Measurements from ENCODE around the gene PHKG2. TPM values are rescaled to one million over a fixed set of nuclear protein-coding genes. Genes with fewer than 3 reads are reported as not detected.
"Not testable (repeated sequence)": the region's sequence is repeated elsewhere in the genome, so short reads cannot be mapped to it uniquely, and the experiment has no call there.

The PHKG2 gene
- 32.7 TPM for polyA plus RNA-seq (2013, experiment 1 of 2)
- 27.0 TPM for polyA plus RNA-seq (2013, experiment 2 of 2)

GRCh38 chr16:30747799-30748633 is at the start of gene PHKG2:
Gene PHKG2 (plus strand): TSS chr16:30748425. CDS start chr16:30748821, 396 bp downstream.
- Histone ChIP-seq H3K9me3 (ENCODE audit: control insufficient read depth, low read length) (no peaks in the 10 kb centered on the region), H3K4me1 (ENCODE audit: control insufficient read depth, insufficient read depth, low read length, poor library complexity, severe bottlenecking) (peaks cover 12% of the 10 kb centered on the region), H3K27ac (ENCODE audit: low read depth, low read length, severe bottlenecking) (peak within 1 kb of the TSS; percentile 78), H3K4me3 (ENCODE audit: extremely low read depth, insufficient read depth, low read length, poor library complexity, severe bottlenecking) (peak within 1 kb of the TSS; percentile 59), H3K36me3 (ENCODE audit: control insufficient read depth, insufficient read depth, low read length) (peaks cover 59% of the 10 kb centered on the region)
- 10 to 13% methylated on average over 34 to 54 of the region's 60 CpGs for WGBS, 2 experiments (ENCODE audit: insufficient coverage in 2 of 2)

GRCh38 chr16:30698816-30699614 is 49.2 kb upstream of the PHKG2 start, which contains the start of gene SRCAP:
Gene SRCAP (plus strand): TSS chr16:30699171. CDS start chr16:30700825, 1,654 bp downstream.
- WGBS, 2 experiments (ENCODE audit: insufficient coverage in 2 of 2) = 1% methylated on average over 24 to 41 of the region's 57 CpGs
- H3K36me3 ChIP-seq (ENCODE audit: control insufficient read depth, insufficient read depth, low read length) = peaks cover 28% of the 10 kb centered on the region
- H3K4me1 ChIP-seq (ENCODE audit: control insufficient read depth, insufficient read depth, low read length, poor library complexity, severe bottlenecking) = peaks cover 23% of the 10 kb centered on the region
- no peaks in the 10 kb centered on the region for H3K9me3 ChIP-seq (ENCODE audit: control insufficient read depth, low read length)
- peak within 1 kb of the TSS; percentile 94 for H3K4me3 ChIP-seq (ENCODE audit: extremely low read depth, insufficient read depth, low read length, poor library complexity, severe bottlenecking)
- H3K27ac ChIP-seq (ENCODE audit: low read depth, low read length, severe bottlenecking) = peak within 1 kb of the TSS; percentile 100

DNA sequence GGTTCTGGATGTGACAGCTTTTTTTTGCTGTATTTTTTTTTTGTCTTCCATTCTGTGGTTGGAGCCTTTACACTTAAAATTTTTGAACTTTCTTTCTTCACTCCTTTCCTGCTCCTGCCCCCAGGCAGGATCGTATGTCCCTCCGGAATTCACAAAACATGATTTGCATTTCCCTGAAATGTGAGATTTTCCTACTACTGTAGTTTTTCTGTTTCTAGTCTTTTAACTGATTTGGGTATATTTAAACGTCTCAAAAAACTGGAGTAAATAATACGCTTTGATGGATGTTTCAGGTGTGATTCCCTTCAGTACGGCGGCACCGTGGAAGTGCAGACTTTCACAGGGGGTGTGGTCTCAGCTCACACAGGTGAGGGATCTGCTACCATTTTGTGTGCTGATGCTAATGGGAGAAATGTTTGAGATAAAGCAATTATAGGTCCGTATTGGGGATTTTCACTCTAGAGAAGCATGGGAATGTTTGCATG is 48.6 kb upstream of the PHKG2 start:
- WGBS, 2 experiments (ENCODE audit: insufficient coverage in 2 of 2) = 68 to 72% methylated on average over 6 of the region's 8 CpGs
- Histone ChIP-seq H3K27ac (ENCODE audit: low read depth, low read length, severe bottlenecking) (peak overlapping the region; percentile 100), H3K4me3 (ENCODE audit: extremely low read depth, insufficient read depth, low read length, poor library complexity, severe bottlenecking) (peak overlapping the region; percentile 94), H3K36me3 (ENCODE audit: control insufficient read depth, insufficient read depth, low read length) (peaks cover 34% of the 10 kb centered on the region), H3K4me1 (ENCODE audit: control insufficient read depth, insufficient read depth, low read length, poor library complexity, severe bottlenecking) (peaks cover 23% of the 10 kb centered on the region), H3K9me3 (ENCODE audit: control insufficient read depth, low read length) (no peaks in the 10 kb centered on the region)

GRCh38 chr16:30700491-30700890 is 47.7 kb upstream of the PHKG2 start:
- peaks cover 43% of the 10 kb centered on the region for H3K36me3 ChIP-seq (ENCODE audit: control insufficient read depth, insufficient read depth, low read length)
- WGBS, 2 experiments (ENCODE audit: insufficient coverage in 2 of 2) = 63% methylated on average over 8 to 9 of the region's 9 CpGs
- peak overlapping the region; percentile 80 for H3K27ac ChIP-seq (ENCODE audit: low read depth, low read length, severe bottlenecking)
- H3K4me1 ChIP-seq (ENCODE audit: control insufficient read depth, insufficient read depth, low read length, poor library complexity, severe bottlenecking) = peaks cover 20% of the 10 kb centered on the region
- no peaks in the 10 kb centered on the region for H3K9me3 ChIP-seq (ENCODE audit: control insufficient read depth, low read length)
- H3K4me3 ChIP-seq (ENCODE audit: extremely low read depth, insufficient read depth, low read length, poor library complexity, severe bottlenecking) = peak overlapping the region; percentile 94

DNA sequence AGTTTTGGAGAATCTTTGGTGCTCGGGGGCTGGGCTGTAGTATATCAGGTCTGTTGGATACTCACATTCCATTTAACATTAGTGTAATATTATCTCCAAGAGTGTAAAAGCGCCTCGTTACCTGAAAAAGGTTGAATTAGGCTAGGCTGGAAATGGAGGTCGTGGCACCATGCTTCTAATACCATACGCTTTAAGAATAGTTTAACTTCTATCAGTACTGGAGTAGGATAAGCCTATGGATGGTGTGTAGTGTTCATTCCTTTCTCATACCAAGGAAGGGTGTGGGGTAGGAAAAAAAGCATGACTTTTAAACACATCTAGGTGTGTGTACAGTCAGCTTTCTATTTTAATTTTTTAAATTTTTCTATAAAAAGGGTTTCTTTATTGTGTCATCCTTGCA is 47.3 kb upstream of the PHKG2 start:
- H3K27ac ChIP-seq (ENCODE audit: low read depth, low read length, severe bottlenecking) = peak overlapping the region; percentile 80
- no peaks in the 10 kb centered on the region for H3K9me3 ChIP-seq (ENCODE audit: control insufficient read depth, low read length)
- no CpG with 5 or more reads among the region's 5 CpGs for WGBS, 2 experiments (ENCODE audit: insufficient coverage in 2 of 2)
- H3K4me3 ChIP-seq (ENCODE audit: extremely low read depth, insufficient read depth, low read length, poor library complexity, severe bottlenecking) = peak overlapping the region; percentile 14
- H3K4me1 ChIP-seq (ENCODE audit: control insufficient read depth, insufficient read depth, low read length, poor library complexity, severe bottlenecking) = peaks cover 20% of the 10 kb centered on the region
- H3K36me3 ChIP-seq (ENCODE audit: control insufficient read depth, insufficient read depth, low read length) = peaks cover 47% of the 10 kb centered on the region

DNA sequence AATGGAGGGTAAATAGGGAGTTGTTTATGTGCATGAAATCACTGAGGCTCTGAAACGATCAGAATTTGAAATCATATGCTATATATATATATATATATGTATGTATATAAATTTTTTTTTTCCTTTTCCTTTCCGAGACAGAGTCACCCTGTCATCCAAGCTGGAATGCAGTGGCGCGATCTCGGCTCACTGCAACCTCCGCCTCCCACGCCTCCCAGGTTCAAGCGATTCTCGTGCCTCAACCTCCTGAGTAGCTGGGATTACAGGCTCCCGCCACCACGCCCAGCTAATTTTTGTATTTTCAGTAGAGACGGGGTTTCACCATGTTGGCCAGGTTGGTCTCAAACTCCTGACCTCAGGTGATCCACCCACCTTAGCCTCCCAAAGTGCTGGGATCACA is 45.2 kb upstream of the PHKG2 start:
- H3K4me3 ChIP-seq (ENCODE audit: extremely low read depth, insufficient read depth, low read length, poor library complexity, severe bottlenecking); H3K9me3 ChIP-seq (ENCODE audit: control insufficient read depth, low read length); H3K27ac ChIP-seq (ENCODE audit: low read depth, low read length, severe bottlenecking): not testable (repeated sequence)
- H3K36me3 ChIP-seq (ENCODE audit: control insufficient read depth, insufficient read depth, low read length) = peaks cover 68% of the 10 kb centered on the region
- WGBS, 2 experiments (ENCODE audit: insufficient coverage in 2 of 2) = 96 to 98% methylated on average over 9 to 11 of the region's 12 CpGs
- H3K4me1 ChIP-seq (ENCODE audit: control insufficient read depth, insufficient read depth, low read length, poor library complexity, severe bottlenecking) = peaks cover 20% of the 10 kb centered on the region

DNA sequence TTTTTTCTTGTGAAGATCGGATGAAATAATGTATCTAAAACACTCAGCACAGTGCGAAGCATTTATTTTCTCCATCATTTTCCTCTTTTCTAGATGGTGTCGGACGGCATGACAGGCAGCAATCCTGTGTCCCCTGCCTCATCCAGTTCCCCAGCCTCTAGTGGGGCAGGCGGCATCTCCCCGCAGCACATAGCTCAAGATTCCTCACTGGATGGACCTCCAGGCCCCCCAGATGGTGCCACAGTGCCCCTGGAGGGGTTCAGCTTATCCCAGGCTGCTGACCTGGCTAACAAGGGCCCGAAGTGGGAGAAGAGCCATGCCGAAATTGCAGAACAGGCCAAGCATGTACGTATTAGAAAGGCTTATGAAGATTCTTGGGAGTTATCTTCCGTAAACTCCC is 44.3 kb upstream of the PHKG2 start:
- no peak overlapping the region for H3K4me3 ChIP-seq (ENCODE audit: extremely low read depth, insufficient read depth, low read length, poor library complexity, severe bottlenecking)
- peaks cover 77% of the 10 kb centered on the region for H3K36me3 ChIP-seq (ENCODE audit: control insufficient read depth, insufficient read depth, low read length)
- no peak overlapping the region for H3K27ac ChIP-seq (ENCODE audit: low read depth, low read length, severe bottlenecking)
- WGBS, 2 experiments (ENCODE audit: insufficient coverage in 2 of 2) = 86 to 97% methylated on average over 7 to 9 of the region's 10 CpGs
- no peaks in the 10 kb centered on the region for H3K9me3 ChIP-seq (ENCODE audit: control insufficient read depth, low read length)
- H3K4me1 ChIP-seq (ENCODE audit: control insufficient read depth, insufficient read depth, low read length, poor library complexity, severe bottlenecking) = peaks cover 20% of the 10 kb centered on the region

GRCh38 chr16:30706046-30706445 is 42.2 kb upstream of the PHKG2 start:
- Histone ChIP-seq H3K4me1 (ENCODE audit: control insufficient read depth, insufficient read depth, low read length, poor library complexity, severe bottlenecking) (peaks cover 7% of the 10 kb centered on the region), H3K36me3 (ENCODE audit: control insufficient read depth, insufficient read depth, low read length) (peaks cover 96% of the 10 kb centered on the region), H3K4me3 (ENCODE audit: extremely low read depth, insufficient read depth, low read length, poor library complexity, severe bottlenecking) (no peak overlapping the region), H3K9me3 (ENCODE audit: control insufficient read depth, low read length) (no peaks in the 10 kb centered on the region), H3K27ac (ENCODE audit: low read depth, low read length, severe bottlenecking) (no peak overlapping the region)
- WGBS, 2 experiments (ENCODE audit: insufficient coverage in 2 of 2) = 95% methylated on average over 4 to 6 of the region's 6 CpGs

GRCh38 chr16:30710971-30711370 is 37.3 kb upstream of the PHKG2 start:
- H3K36me3 ChIP-seq (ENCODE audit: control insufficient read depth, insufficient read depth, low read length) = peaks cover 99% of the 10 kb centered on the region
- WGBS, 2 experiments (ENCODE audit: insufficient coverage in 2 of 2) = 100% methylated on average over 1 of the region's 4 CpGs
- no peak overlapping the region for H3K27ac ChIP-seq (ENCODE audit: low read depth, low read length, severe bottlenecking)
- peaks cover 13% of the 10 kb centered on the region for H3K4me1 ChIP-seq (ENCODE audit: control insufficient read depth, insufficient read depth, low read length, poor library complexity, severe bottlenecking)
- no peak overlapping the region for H3K4me3 ChIP-seq (ENCODE audit: extremely low read depth, insufficient read depth, low read length, poor library complexity, severe bottlenecking)
- H3K9me3 ChIP-seq (ENCODE audit: control insufficient read depth, low read length) = no peaks in the 10 kb centered on the region

DNA sequence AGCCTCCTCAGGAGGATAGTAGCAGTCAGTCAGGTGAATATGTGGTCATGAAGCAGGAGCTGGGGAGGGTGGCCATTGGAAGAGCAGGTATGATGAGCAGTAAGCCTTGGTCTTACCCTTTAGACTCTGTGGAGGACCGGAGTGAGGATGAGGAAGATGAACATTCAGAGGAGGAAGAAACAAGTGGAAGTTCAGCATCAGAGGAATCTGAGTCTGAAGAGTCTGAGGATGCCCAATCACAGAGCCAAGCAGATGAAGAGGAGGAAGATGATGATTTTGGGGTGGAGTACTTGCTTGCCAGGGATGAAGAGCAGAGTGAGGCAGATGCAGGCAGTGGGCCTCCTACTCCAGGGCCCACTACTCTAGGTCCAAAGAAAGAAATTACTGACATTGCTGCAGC is 36.5 kb upstream of the PHKG2 start:
- Histone ChIP-seq H3K36me3 (ENCODE audit: control insufficient read depth, insufficient read depth, low read length) (peaks cover 99% of the 10 kb centered on the region), H3K4me3 (ENCODE audit: extremely low read depth, insufficient read depth, low read length, poor library complexity, severe bottlenecking) (no peak overlapping the region), H3K9me3 (ENCODE audit: control insufficient read depth, low read length) (no peaks in the 10 kb centered on the region), H3K4me1 (ENCODE audit: control insufficient read depth, insufficient read depth, low read length, poor library complexity, severe bottlenecking) (peaks cover 13% of the 10 kb centered on the region), H3K27ac (ENCODE audit: low read depth, low read length, severe bottlenecking) (no peak overlapping the region)
- 100% methylated on average over 1 of the region's 1 CpG for WGBS, 2 experiments (ENCODE audit: insufficient coverage in 2 of 2)
